ENCODE data around the gene ACVRL1.

The ACVRL1 gene

DNA sequence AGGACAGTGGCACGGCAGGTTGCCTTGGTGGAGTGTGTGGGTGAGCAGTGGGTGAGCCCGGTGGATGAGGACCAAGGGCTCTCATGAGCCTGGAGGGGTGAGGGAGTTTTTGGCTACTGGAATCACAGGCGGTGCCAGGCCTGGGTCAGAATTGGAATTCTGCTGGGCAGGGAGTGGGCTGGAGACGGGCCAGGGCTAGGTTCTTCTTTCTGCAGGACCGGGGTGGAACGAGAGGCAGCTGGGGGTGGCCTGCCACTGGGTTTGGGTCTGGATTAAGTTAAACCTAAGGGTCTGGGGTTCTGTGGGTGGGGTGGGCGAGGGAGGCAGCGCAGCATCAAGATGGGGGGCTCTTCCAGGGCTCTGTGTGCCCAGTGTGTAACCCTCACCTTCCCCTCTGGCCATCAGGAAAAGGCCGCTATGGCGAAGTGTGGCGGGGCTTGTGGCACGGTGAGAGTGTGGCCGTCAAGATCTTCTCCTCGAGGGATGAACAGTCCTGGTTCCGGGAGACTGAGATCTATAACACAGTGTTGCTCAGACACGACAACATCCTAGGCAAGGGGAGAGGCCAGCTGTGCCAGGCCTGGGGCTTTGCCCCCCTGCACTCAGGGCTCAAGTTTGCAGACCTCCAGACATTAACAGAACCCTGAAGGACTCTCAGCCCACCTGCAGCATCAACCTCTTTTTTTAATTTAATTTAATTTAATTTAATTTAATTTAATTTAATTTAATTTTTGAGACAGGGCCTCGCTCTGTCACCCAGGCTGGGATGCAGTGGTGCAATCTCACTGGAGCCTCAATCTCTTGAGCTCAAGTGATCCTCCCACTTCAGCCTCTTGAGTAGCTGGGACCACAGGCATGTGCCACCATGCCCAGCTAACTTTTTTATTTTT lies 7.0 kb downstream of the ACVRL1 start:
- H3K36me3 Mint-ChIP-seq = no peaks in the 10 kb centered on the region
- H3K27ac Mint-ChIP-seq = no peak overlapping the region
- no peaks in the 10 kb centered on the region for H3K27me3 Mint-ChIP-seq
- no peak overlapping the region for H3K4me3 Mint-ChIP-seq
- H3K9me3 Mint-ChIP-seq (ENCODE audit: low read depth) = no peaks in the 10 kb centered on the region
- no peaks in the 10 kb centered on the region for H3K4me1 Mint-ChIP-seq (ENCODE audit: low read depth)

DNA sequence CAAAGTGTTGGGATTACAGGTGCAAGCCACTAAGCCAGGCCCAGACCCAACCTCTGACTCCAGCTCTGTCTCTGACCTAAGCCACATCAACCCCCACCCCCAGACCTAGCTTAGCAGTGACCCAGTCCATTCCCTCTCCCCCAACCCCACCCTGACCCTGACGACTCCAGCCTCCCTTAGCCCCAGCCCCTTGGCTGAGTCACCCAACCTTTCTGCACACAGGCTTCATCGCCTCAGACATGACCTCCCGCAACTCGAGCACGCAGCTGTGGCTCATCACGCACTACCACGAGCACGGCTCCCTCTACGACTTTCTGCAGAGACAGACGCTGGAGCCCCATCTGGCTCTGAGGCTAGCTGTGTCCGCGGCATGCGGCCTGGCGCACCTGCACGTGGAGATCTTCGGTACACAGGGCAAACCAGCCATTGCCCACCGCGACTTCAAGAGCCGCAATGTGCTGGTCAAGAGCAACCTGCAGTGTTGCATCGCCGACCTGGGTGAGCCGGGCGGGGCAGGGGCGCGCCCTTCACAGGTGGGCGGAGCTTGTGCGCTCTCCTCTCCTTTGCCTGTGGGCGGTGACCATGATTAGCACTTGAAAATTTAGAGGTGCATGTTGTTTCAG lies 7.8 kb downstream of the ACVRL1 start:
- Mint-ChIP-seq H3K36me3 (no peaks in the 10 kb centered on the region), H3K4me1 (ENCODE audit: low read depth) (no peaks in the 10 kb centered on the region), H3K27me3 (no peaks in the 10 kb centered on the region), H3K27ac (no peak overlapping the region), H3K9me3 (ENCODE audit: low read depth) (no peaks in the 10 kb centered on the region), H3K4me3 (no peak overlapping the region)

DNA sequence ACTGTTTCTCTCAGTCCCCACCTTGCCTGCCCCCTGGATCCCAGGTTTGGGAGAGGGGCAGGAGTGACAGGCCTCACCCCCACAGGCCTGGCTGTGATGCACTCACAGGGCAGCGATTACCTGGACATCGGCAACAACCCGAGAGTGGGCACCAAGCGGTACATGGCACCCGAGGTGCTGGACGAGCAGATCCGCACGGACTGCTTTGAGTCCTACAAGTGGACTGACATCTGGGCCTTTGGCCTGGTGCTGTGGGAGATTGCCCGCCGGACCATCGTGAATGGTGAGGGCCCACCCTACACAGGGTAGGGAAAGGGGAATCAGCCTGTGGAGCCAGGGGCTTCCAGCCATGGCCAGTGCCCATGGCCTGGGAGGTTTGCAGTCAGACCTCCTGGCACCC lies 8.6 kb downstream of the ACVRL1 start:
- Mint-ChIP-seq H3K4me3 (no peak overlapping the region), H3K9me3 (ENCODE audit: low read depth) (no peaks in the 10 kb centered on the region), H3K36me3 (no peaks in the 10 kb centered on the region), H3K27ac (no peak overlapping the region), H3K27me3 (no peaks in the 10 kb centered on the region), H3K4me1 (ENCODE audit: low read depth) (no peaks in the 10 kb centered on the region)

DNA sequence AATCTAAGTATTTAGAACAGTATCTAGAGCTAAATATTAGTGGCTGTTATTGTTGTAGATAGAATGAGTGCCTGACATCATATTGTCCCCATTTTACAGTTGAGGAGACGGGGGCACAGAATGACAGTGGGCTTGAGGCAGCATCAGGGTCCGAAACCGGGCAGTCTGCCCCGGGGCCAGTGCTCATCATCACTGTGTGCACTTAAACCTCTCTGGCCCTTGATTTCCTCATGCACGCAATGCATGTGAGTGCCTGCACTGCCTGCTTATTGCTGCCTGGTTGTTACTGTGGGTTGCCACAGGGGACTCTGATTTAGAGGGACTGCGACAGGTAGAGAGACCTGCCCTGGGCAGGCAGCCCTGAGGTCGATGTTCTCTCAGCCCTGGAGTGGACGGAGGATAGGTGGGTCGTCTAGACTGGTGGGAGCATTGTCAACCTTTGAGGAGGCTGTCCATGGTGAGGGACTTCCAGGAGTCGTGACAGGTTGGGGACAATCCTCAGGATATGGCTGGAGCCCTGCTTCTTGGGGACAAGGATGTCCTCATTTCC lies 9.8 kb downstream of the ACVRL1 start:
- Mint-ChIP-seq H3K36me3 (no peaks in the 10 kb centered on the region), H3K4me1 (ENCODE audit: low read depth) (no peaks in the 10 kb centered on the region), H3K27me3 (no peaks in the 10 kb centered on the region), H3K4me3 (no peak overlapping the region), H3K27ac (no peak overlapping the region), H3K9me3 (ENCODE audit: low read depth) (no peaks in the 10 kb centered on the region)

DNA sequence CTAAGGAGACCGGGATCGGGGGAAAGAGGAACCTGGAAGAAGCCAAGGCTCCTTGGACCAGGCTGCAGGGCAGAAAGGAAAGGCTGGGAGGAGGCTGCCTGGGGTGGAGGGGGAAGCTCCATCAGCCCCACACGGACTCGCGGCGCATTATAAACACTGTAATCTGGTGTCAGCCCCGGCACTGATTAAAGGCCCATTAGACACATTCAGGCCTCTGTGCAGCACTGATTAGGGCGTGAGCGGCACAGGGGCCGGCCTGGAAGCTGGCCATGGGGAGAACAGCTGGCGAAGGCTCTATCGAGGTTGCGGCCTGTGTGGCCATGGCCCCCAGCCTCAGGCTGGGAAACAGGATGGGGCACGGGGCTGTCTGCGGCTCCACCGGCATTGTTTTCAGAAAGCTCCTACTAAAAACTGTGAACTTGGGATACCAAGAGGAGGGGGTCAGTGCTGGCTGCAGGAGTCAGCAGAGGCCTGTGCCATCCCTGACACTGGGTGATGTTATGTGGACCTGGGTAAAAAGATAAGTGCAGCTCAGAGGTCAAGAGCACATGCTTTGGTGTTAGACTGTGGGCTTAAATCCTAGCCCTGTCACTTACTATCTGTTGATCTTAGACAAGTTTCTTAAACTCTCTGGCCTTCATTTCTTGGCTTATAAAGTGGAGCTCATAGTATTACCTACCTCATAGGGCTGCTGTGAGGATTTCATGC lies 10.6 kb downstream of the ACVRL1 start:
- Mint-ChIP-seq H3K4me1 (ENCODE audit: low read depth) (no peaks in the 10 kb centered on the region), H3K27ac (no peak overlapping the region), H3K4me3 (no peak overlapping the region), H3K36me3 (no peaks in the 10 kb centered on the region), H3K27me3 (no peaks in the 10 kb centered on the region), H3K9me3 (ENCODE audit: low read depth) (no peaks in the 10 kb centered on the region)

DNA sequence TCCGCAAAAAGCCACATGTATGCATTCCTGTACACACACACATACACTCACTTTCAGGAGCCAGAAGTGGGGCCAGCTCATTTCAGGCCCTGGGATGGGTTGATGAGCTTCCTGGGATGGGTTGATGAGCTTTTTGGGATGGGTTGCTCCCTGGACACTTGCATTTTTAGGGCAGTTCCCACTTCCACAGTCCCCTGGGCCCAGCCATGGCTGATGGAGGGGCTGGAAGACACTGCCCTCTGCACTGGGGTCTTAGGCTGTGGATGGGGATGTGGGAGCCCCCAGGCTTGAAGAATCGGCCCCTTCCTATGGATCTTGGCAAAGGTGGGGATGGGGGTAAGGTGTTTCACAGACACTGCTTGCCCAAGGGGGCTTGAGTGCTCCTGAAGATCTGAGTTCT lies 12.7 kb downstream of the ACVRL1 start:
- Mint-ChIP-seq H3K4me3 (no peak overlapping the region), H3K4me1 (ENCODE audit: low read depth) (peaks cover 3% of the 10 kb centered on the region), H3K27ac (no peak overlapping the region), H3K9me3 (ENCODE audit: low read depth) (no peaks in the 10 kb centered on the region), H3K36me3 (no peaks in the 10 kb centered on the region), H3K27me3 (no peaks in the 10 kb centered on the region)

DNA sequence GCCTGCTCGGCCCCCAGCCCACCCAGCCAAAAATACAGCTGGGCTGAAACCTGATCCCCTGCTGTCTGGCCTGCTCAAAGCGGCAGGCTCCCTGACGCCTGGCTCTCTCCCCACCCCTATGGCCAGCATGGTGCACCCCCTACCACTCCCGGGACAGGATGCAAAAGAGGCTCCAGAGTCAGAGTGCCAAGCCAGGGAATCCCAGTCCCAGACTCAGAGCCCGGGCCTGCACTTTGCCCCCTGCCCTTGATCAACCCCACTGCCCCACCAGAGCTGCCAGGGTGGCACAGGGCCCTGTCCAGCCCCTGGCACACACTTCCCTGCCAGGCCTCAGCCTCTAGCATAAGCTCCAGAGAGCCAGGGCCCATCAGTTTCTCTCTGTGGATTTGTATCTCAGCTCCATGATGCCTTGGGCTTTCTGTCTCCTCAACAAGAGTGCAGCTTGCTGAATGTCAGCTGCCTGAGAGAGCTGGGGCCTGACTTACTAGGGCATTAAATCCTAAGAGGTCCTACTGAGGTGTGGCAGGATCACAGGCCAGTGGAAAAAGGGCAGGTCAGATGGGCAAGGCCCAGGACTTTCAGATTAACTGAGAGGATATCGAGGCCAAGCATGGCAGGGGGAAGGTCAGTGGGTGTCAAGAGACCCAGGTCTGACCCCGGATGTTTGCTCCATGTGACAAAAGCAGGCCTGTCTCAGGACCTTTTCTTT lies 13.9 kb downstream of the ACVRL1 start:
- H3K27ac Mint-ChIP-seq = no peak overlapping the region
- no peaks in the 10 kb centered on the region for H3K27me3 Mint-ChIP-seq
- H3K4me1 Mint-ChIP-seq (ENCODE audit: low read depth) = peaks cover 6% of the 10 kb centered on the region
- H3K36me3 Mint-ChIP-seq = no peaks in the 10 kb centered on the region
- no peak overlapping the region for H3K4me3 Mint-ChIP-seq
- H3K9me3 Mint-ChIP-seq (ENCODE audit: low read depth) = no peaks in the 10 kb centered on the region

DNA sequence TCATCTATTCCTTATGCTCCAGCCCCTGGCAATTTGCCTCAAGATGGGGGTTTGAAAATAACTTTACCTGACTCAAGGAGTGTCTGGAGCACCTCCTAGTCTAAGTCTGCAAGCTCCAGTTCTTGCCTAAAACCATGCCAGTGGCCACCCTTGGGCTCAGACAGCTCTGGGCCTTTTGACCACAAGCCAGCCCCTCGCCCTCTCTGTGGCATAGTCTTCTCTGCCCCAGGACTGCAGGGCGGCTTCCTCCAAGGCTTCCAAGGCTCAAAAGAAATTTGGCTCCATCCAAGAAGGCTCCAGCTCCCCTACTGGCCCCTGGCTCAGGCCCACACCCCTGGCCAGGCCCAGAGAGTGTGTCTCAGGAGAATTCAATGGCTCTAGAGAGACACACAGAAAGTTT lies 14.8 kb downstream of the ACVRL1 start:
- H3K36me3 Mint-ChIP-seq = no peaks in the 10 kb centered on the region
- H3K4me3 Mint-ChIP-seq = no peak overlapping the region
- no peaks in the 10 kb centered on the region for H3K9me3 Mint-ChIP-seq (ENCODE audit: low read depth)
- H3K27ac Mint-ChIP-seq = no peak overlapping the region
- H3K27me3 Mint-ChIP-seq = no peaks in the 10 kb centered on the region
- H3K4me1 Mint-ChIP-seq (ENCODE audit: low read depth) = peaks cover 6% of the 10 kb centered on the region

DNA sequence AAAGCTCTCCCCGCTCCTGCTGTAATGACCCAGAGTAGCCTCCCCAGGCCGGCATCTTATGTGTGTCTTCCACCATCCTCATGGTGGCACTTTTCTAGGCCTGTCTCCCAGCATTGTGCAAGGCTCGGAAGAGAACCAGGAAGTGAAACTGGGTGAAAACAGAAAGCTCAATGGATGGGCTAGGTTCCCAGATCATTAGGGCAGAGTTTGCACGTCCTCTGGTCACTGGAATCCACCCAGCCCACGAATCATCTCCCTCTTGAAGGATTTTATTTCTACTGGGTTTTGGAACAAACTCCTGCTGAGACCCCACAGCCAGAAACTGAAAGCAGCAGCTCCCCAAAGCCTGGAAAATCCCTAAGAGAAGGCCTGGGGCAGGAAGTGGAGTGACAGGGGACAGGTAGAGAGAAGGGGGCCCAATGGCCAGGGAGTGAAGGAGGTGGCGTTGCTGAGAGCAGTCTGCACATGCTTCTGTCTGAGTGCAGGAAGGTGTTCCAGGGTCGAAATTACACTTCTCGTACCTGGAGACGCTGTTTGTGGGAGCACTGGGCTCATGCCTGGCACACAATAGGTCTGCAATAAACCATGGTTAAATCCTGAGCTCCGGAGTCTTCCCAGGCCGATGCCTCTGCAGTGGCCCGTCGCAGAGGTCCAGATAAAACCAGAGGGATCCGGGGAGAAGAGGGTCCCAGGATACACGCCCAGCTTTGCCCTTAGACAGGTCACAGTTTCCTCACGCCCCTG lies 15.6 kb downstream of the ACVRL1 start:
- no peaks in the 10 kb centered on the region for H3K36me3 Mint-ChIP-seq
- peaks cover 6% of the 10 kb centered on the region for H3K4me1 Mint-ChIP-seq (ENCODE audit: low read depth)
- H3K4me3 Mint-ChIP-seq = no peak overlapping the region
- no peaks in the 10 kb centered on the region for H3K27me3 Mint-ChIP-seq
- H3K9me3 Mint-ChIP-seq (ENCODE audit: low read depth) = no peaks in the 10 kb centered on the region
- no peak overlapping the region for H3K27ac Mint-ChIP-seq

DNA sequence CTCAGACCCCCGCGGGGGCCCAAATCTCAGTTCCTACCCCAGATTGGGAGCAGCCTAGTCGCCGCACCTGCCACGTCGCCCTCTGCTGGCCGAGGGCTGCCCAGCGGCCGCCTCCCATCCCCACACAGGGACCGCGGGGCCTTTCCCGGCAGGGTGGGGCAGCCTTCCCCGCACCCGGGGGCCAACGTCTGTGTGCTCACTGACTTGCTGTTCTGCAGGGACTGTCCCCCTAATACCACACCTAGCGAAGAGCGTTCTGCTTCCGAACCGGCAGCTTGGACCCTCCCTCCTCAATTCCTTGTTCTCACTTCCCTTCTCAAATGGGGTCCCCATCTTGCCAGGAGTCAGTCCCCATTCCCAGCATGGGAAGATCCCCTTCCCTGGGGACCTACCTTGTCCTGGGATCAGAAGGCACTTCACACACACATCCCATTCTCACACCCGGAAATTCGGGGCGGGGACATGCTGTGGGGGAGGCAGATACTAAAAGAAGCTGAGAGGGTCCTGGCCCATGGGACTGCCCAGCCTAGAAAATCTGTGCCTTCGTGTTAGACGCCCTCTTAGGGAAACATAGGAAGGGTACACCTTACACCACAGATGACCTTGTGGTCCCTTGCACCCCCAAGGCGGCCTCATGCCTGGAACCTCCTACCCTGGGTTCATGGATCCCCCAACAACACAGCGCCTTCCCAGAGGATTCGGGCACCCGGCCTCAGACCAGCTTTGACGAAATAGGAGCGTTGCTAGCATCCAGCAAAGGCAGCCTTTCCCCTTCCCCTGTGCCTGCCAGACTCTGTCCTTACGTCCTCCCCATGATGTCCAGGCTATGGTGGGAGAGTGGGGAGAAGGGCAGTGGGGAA lies 16.4 kb downstream of the ACVRL1 start:
- Mint-ChIP-seq H3K27ac (no peak overlapping the region), H3K27me3 (no peaks in the 10 kb centered on the region), H3K9me3 (ENCODE audit: low read depth) (no peaks in the 10 kb centered on the region), H3K4me1 (ENCODE audit: low read depth) (peaks cover 6% of the 10 kb centered on the region), H3K36me3 (no peaks in the 10 kb centered on the region), H3K4me3 (no peak overlapping the region)

DNA sequence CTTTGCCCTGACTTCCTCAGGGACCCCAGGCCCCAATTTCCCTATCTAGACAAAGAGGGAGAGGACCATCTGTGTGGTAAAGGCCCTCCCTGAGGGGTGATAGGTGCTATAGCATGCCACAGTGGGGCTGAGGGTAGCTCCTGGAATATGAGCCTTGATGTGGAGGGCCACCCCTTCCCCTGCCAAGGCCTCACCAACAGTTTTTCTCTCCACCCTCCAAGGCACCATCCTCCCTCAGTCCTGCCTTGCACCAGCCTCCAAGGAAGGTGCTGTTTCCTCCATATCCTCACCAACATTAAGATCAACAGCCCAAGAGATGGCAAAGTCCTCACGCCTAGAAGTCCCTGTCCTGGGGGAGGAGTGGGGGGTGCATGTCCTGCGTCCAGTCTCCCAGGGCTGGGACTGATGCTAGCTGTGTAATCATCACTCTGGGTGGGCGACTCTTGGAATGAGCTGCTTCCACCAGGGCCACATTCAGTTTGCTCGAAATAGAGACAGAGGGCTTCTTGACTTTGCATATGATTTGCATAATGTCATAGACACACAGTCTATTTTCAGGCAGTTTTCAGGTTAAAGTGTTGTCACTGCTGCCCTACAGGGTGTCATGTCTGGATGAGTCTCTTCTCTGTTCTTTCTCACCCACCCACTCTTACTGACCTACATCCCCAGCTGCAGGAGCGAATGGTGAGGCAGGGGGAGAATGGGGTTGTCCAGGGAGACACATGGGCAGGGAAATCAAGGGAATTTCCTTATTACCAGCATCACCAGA lies 17.4 kb downstream of the ACVRL1 start:
- Mint-ChIP-seq H3K4me1 (ENCODE audit: low read depth) (peaks cover 6% of the 10 kb centered on the region), H3K9me3 (ENCODE audit: low read depth) (no peaks in the 10 kb centered on the region), H3K27me3 (no peaks in the 10 kb centered on the region), H3K27ac (no peak overlapping the region), H3K4me3 (no peak overlapping the region), H3K36me3 (no peaks in the 10 kb centered on the region)

DNA sequence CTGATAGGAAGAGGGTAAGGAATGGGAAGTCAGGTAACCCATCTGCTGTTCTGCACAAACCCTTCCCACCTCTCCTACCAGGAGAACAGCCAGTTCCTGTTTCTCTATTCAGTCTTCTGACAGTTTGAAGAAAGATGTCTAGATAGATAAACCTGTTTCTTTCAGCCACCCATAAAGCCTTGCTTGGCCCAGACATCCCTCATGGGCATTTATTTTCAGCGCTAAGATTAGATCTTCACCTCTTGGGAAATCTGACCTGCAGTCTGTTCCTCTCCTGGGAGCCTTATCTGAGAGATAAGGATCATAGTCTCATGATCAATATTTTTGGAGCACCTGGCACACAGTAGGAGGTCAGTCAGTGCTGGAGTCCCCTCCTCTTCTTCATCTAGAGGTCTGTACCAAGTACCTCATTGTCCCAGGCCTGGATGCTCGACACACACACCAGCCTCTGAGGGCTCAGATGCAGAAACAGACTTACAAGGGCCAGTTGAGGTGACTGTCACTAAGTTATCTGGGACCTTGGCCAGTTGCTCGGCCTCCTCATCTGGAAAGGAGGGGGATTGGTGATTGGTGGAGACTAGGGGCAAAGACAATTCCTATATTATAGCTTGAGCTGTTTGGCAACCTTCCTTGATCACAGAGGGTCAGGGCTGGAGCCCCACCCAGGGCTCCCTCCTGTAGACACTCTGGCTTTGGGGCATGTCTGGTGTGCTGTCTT lies 18.2 kb downstream of the ACVRL1 start:
- H3K4me3 Mint-ChIP-seq = no peak overlapping the region
- H3K27me3 Mint-ChIP-seq = no peaks in the 10 kb centered on the region
- H3K4me1 Mint-ChIP-seq (ENCODE audit: low read depth) = peaks cover 6% of the 10 kb centered on the region
- H3K27ac Mint-ChIP-seq = no peak overlapping the region
- H3K9me3 Mint-ChIP-seq (ENCODE audit: low read depth) = no peaks in the 10 kb centered on the region
- no peaks in the 10 kb centered on the region for H3K36me3 Mint-ChIP-seq

Measured in activated naive CD8-positive, alpha-beta T cell (primary cell).